ENCODE data around the gene KCNT1.

- TF ChIP-seq, protein P1, sequence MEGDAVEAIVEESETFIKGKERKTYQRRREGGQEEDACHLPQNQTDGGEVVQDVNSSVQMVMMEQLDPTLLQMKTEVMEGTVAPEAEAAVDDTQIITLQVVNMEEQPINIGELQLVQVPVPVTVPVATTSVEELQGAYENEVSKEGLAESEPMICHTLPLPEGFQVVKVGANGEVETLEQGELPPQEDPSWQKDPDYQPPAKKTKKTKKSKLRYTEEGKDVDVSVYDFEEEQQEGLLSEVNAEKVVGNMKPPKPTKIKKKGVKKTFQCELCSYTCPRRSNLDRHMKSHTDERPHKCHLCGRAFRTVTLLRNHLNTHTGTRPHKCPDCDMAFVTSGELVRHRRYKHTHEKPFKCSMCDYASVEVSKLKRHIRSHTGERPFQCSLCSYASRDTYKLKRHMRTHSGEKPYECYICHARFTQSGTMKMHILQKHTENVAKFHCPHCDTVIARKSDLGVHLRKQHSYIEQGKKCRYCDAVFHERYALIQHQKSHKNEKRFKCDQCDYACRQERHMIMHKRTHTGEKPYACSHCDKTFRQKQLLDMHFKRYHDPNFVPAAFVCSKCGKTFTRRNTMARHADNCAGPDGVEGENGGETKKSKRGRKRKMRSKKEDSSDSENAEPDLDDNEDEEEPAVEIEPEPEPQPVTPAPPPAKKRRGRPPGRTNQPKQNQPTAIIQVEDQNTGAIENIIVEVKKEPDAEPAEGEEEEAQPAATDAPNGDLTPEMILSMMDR (conservative IDR thresholded peaks at IDR 0.05; ENCODE audit: low read depth, low read length), result no peak
- no peak for TF ChIP-seq EZH2 (IDR thresholded peaks at IDR 0.05; ENCODE audit: borderline replicate concordance, low read depth, low read length, poor library complexity, severe bottlenecking)
Observed at GRCh38 chr9:135746565-135746964, 44.6 kb downstream of the KCNT1 start.
